Lower leg skin (tissue), 4 donors: ENCODE measurements around the gene SAPCD1. TPM values are rescaled to one million over a fixed set of nuclear protein-coding genes. Genes with fewer than 3 reads are reported as not detected.
A peak's percentile ranks its signal among the peaks of the same experiment; 100 is the strongest.

Experiments used
- DNase-seq, 2 donors: peaks; one replicate each; pipeline ENCODE4 v3.0.0-alpha.2; 2019; ENCODE audit warnings: low spot score in 2 of 2
- H3K4me3 ChIP-seq: fragments of 200-600 bp; sonication (generic); 2 replicates; pipeline ENCODE4 v1.5.1; 2017; ENCODE audit warnings: mild to moderate bottlenecking, low read depth; ENCODE audit not compliant: poor library complexity, severe bottlenecking
- CTCF ChIP-seq, 3 donors: fragments of 450-650 bp; IDR thresholded peaks; one replicate each; pipeline ENCODE4 v1.5.1; 2016; ENCODE audit warnings: antibody characterized with exemption in 3 of 3, mild to moderate bottlenecking in 3 of 3, moderate library complexity in 2 of 3
- POLR2A ChIP-seq, 2 donors: fragments of 450-650 bp; IDR thresholded peaks; one replicate each; pipeline ENCODE4 v1.6.1; 2016 to 2017; ENCODE audit warnings: antibody characterized with exemption in 2 of 2, mild to moderate bottlenecking in 1 of 2, moderate library complexity in 1 of 2
- WGBS, 2 donors: methylation state at CpG; one replicate each; pipeline ENCODE4 v1.1.5; 2018; 5-methylcytosine and 5-hydroxymethylcytosine counted together
- intact Hi-C: fragments of 100-400 bp; cut with DNase I; formaldehyde crosslinking; loops from one replicate; pipeline ENCODE4 v1.15.0; 2023; ENCODE audit warnings: low total_unique reads
- total RNA-seq, 4 donors: library from RNA; depleted of rRNA; stranded (reverse); fragments of >200 nt; gene quantifications; one replicate each; pipeline ENCODE4 v1.1.0, GENCODE V29; 2016

Gene SAPCD1
- total RNA-seq, 4 donors from 2014 or later = 25.3 to 80.6 (median 55.3) TPM

GRCh38 chr6:31734247-31734820 lies 28.1 kb upstream of the SAPCD1 start:
- 0 to 4% methylated on average over 2 of the region's 2 CpGs for WGBS, 2 donors
- intact Hi-C loops = no loop called here
- peak overlapping the region; percentile 89 for H3K4me3 ChIP-seq
- no peak for DNase-seq
- TF ChIP-seq POLR2A (IDR thresholded peaks at IDR 0.05) = no peak
- TF ChIP-seq CTCF (IDR thresholded peaks at IDR 0.05) = no peak

GRCh38 chr6:31734821-31735406 lies 27.5 kb upstream of the SAPCD1 start:
- intact Hi-C loops = no loop called here
- TF ChIP-seq POLR2A (IDR thresholded peaks at IDR 0.05) = no peak
- TF ChIP-seq CTCF (IDR thresholded peaks at IDR 0.05) = no peak
- peak; percentile 49 to 92 for DNase-seq
- WGBS, 2 donors = 0 to 1% methylated on average over 18 of the region's 18 CpGs
- peak overlapping the region; percentile 89 for H3K4me3 ChIP-seq

- 0% methylated on average over 23 to 24 of the region's 24 CpGs for WGBS, 2 donors
- TF ChIP-seq CTCF (IDR thresholded peaks at IDR 0.05) (no peak), POLR2A (IDR thresholded peaks at IDR 0.05) (peak in 1 of 2 donors; percentile 68)
- peak; percentile 89 to 98 for DNase-seq
- H3K4me3 ChIP-seq = peak within 1 kb of the TSS; percentile 89
- intact Hi-C loops = no loop called here
These were observed 26.3 kb upstream of the SAPCD1 start, which contains the start of gene CLIC1 for GRCh38 chr6:31736021-31736767. Gene CLIC1, minus strand, starts transcription at chr6:31736530. Its CDS starts 230 bp downstream, at chr6:31736300.

GRCh38 chr6:31736768-31737314 lies 25.6 kb upstream of the SAPCD1 start:
- WGBS, 2 donors = 32 to 39% methylated on average over 10 of the region's 10 CpGs
- H3K4me3 ChIP-seq = peak overlapping the region; percentile 89
- TF ChIP-seq POLR2A (IDR thresholded peaks at IDR 0.05) (no peak), CTCF (IDR thresholded peaks at IDR 0.05) (no peak)
- no peak for DNase-seq
- intact Hi-C loops = no loop called here

GRCh38 chr6:31737315-31737990 lies 25.0 kb upstream of the SAPCD1 start:
- H3K4me3 ChIP-seq = no peak overlapping the region
- TF ChIP-seq POLR2A (IDR thresholded peaks at IDR 0.05) (no peak), CTCF (IDR thresholded peaks at IDR 0.05) (no peak)
- no peak for DNase-seq
- 64 to 74% methylated on average over 7 of the region's 7 CpGs for WGBS, 2 donors
- intact Hi-C loops = no loop called here
